Measurements from ENCODE around the gene UHRF2. TPM values are rescaled to one million over a fixed set of nuclear protein-coding genes. Genes with fewer than 3 reads are reported as not detected.

UHRF2 gene
- total RNA-seq, 1 donor from 2014 or later = 55.5 TPM

- peaks cover 26% of the 10 kb centered on the region for H3K4me1 Mint-ChIP-seq (ENCODE audit: unreplicated experiment)
- DNase-seq (ENCODE audit: low spot score) = no peak
- H3K27ac Mint-ChIP-seq (ENCODE audit: unreplicated experiment) = no peak overlapping the region
- peaks cover 2% of the 10 kb centered on the region for H3K27me3 Mint-ChIP-seq (ENCODE audit: unreplicated experiment)
- no peaks in the 10 kb centered on the region for H3K9me3 Mint-ChIP-seq (ENCODE audit: unreplicated experiment)
- TF ChIP-seq CTCF (IDR thresholded peaks at IDR 0.05; ENCODE audit: unreplicated experiment) = no peak
- H3K36me3 Mint-ChIP-seq (ENCODE audit: low read depth, unreplicated experiment) = peaks cover 4% of the 10 kb centered on the region
- H3K4me3 Mint-ChIP-seq (ENCODE audit: unreplicated experiment) = no peak overlapping the region
These were observed 16.2 kb downstream of the UHRF2 start for GRCh38 chr9:6428940-6429889.

- peaks cover 4% of the 10 kb centered on the region for H3K36me3 Mint-ChIP-seq (ENCODE audit: low read depth, unreplicated experiment)
- no peak for TF ChIP-seq CTCF (IDR thresholded peaks at IDR 0.05; ENCODE audit: unreplicated experiment)
- no peak for DNase-seq (ENCODE audit: low spot score)
- H3K27me3 Mint-ChIP-seq (ENCODE audit: unreplicated experiment) = peaks cover 2% of the 10 kb centered on the region
- H3K4me3 Mint-ChIP-seq (ENCODE audit: unreplicated experiment) = no peak overlapping the region
- no peak overlapping the region for H3K27ac Mint-ChIP-seq (ENCODE audit: unreplicated experiment)
- H3K4me1 Mint-ChIP-seq (ENCODE audit: unreplicated experiment) = peaks cover 12% of the 10 kb centered on the region
- no peaks in the 10 kb centered on the region for H3K9me3 Mint-ChIP-seq (ENCODE audit: unreplicated experiment)
These were observed 18.0 kb downstream of the UHRF2 start for GRCh38 chr9:6431038-6431437.

GRCh38 chr9:6433410-6433809 lies 20.4 kb downstream of the UHRF2 start:
- Mint-ChIP-seq H3K9me3 (ENCODE audit: unreplicated experiment) (no peaks in the 10 kb centered on the region), H3K27ac (ENCODE audit: unreplicated experiment) (no peak overlapping the region), H3K4me3 (ENCODE audit: unreplicated experiment) (no peak overlapping the region), H3K36me3 (ENCODE audit: low read depth, unreplicated experiment) (peaks cover 4% of the 10 kb centered on the region), H3K27me3 (ENCODE audit: unreplicated experiment) (peaks cover 2% of the 10 kb centered on the region), H3K4me1 (ENCODE audit: unreplicated experiment) (peaks cover 8% of the 10 kb centered on the region)
- TF ChIP-seq CTCF (IDR thresholded peaks at IDR 0.05; ENCODE audit: unreplicated experiment) = no peak
- DNase-seq (ENCODE audit: low spot score) = no peak

DNA sequence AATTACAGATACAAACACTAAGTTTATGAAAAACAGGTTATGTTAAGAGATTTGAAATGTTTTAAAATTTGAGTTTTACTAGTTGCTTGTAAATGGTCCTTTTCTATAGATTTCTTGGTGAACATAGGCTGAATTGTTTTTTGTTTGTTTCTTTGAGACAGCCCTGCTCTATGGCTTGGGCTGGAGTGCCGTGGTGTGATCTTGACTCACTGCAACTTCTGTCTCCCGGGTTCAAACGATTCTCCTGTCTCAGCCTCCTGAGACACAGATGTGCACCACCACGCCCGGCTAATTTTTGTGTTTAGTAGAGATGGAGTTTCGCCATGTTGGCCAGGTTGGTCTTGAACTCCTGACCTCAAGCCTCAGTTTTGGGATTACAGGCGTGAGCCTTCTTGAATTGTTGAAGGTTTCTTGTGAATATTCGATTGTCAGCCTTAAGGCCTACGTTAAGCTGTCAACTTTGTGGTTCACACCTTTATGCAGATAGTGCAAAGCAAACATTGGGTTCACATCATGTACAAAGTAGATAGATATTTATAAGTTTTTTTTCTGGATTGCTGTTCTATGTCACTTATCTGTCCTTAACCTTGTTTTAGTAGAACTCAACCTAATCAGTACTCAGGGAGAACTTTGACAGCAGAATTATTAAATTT lies 26.2 kb downstream of the UHRF2 start:
- no peak for TF ChIP-seq CTCF (IDR thresholded peaks at IDR 0.05; ENCODE audit: unreplicated experiment)
- no peak for DNase-seq (ENCODE audit: low spot score)
- Mint-ChIP-seq H3K4me1 (ENCODE audit: unreplicated experiment) (peaks cover 14% of the 10 kb centered on the region), H3K4me3 (ENCODE audit: unreplicated experiment) (no peak overlapping the region), H3K27me3 (ENCODE audit: unreplicated experiment) (no peaks in the 10 kb centered on the region), H3K27ac (ENCODE audit: unreplicated experiment) (peak overlapping the region; percentile 24), H3K9me3 (ENCODE audit: unreplicated experiment) (no peaks in the 10 kb centered on the region), H3K36me3 (ENCODE audit: low read depth, unreplicated experiment) (no peaks in the 10 kb centered on the region)

DNA sequence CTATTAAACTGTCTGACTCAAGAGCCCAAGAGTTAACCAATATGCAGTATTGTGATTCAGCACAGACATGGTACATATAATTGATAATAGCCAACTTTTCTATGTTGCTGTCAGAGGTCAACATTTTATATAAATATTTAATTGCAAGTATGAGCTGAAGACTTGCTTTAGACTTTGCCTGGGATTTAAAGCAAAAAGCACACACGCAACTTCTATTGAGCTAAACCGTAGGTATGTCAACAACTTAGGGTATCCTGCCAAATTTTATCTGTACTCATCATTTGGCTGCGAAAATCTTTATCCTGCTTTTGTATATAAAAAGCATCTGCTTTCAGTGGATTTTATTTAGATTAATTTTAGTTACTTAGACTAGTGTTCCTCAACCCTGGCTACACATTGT lies 27.4 kb downstream of the UHRF2 start:
- no peak for TF ChIP-seq CTCF (IDR thresholded peaks at IDR 0.05; ENCODE audit: unreplicated experiment)
- Mint-ChIP-seq H3K4me3 (ENCODE audit: unreplicated experiment) (no peak overlapping the region), H3K36me3 (ENCODE audit: low read depth, unreplicated experiment) (no peaks in the 10 kb centered on the region), H3K27ac (ENCODE audit: unreplicated experiment) (no peak overlapping the region), H3K4me1 (ENCODE audit: unreplicated experiment) (peaks cover 15% of the 10 kb centered on the region), H3K27me3 (ENCODE audit: unreplicated experiment) (no peaks in the 10 kb centered on the region), H3K9me3 (ENCODE audit: unreplicated experiment) (no peaks in the 10 kb centered on the region)
- DNase-seq (ENCODE audit: low spot score) = no peak

Measured in endothelial cell (in vitro differentiated cells).